H1 (cell line): ENCODE measurements around the gene SRGAP3. TPM values are rescaled to one million over a fixed set of nuclear protein-coding genes. Genes with fewer than 3 reads are reported as not detected.

Experiments used
- CTCF ChIA-PET: fragments of 300-600 bp; sonication (Branson Sonifier 250); formaldehyde crosslinking; loops from one replicate; lab custom pipeline; 2021; ENCODE audit not compliant: partially characterized antibody; lab: Charles Lee
- POLR2A ChIA-PET: fragments of 300-600 bp; sonication (Branson Sonifier 250); formaldehyde crosslinking; loops from one replicate; lab custom pipeline; 2021; ENCODE audit warnings: inconsistent platforms; ENCODE audit not compliant: partially characterized antibody; lab: Charles Lee
- DNase-seq, 2 experiments: peaks; one replicate each; pipeline versions ENCODE4 v3.0.0 to v3.0.0-alpha.2; 2010 to 2022; ENCODE audit warnings: low spot score in 2 of 2, low read depth in 1 of 2, mixed read lengths in 1 of 2
- FAIRE-seq: peaks from 2 replicates; lab custom pipeline; 2011; peaks lifted over from hg19 to GRCh38; lab: Jason Lieb, UNC
- H2AFZ ChIP-seq: 2 replicates; pipeline ENCODE4 v1.8.1; 2012; ENCODE audit warnings: low read length, inconsistent platforms
- H2AK5ac ChIP-seq: 2 replicates; pipeline ENCODE4 v1.6.1; 2013; ENCODE audit warnings: low read depth, low read length
- H2BK120ac ChIP-seq: replicated peaks from 2 replicates; pipeline ENCODE3; 2013; ENCODE audit warnings: low read depth, low read length, inconsistent platforms
- H2BK12ac ChIP-seq: 2 replicates; pipeline ENCODE4 v1.6.1; 2013; ENCODE audit warnings: low read depth, low read length
- H2BK15ac ChIP-seq: 2 replicates; pipeline ENCODE4 v1.6.1; 2013; ENCODE audit warnings: low read length
- H2BK20ac ChIP-seq: 2 replicates; pipeline ENCODE4 v1.6.1; 2013; ENCODE audit warnings: low read length
- H2BK5ac ChIP-seq: 2 replicates; pipeline ENCODE4 v1.6.1; 2013; ENCODE audit warnings: low read depth, low read length
- H3K14ac ChIP-seq: 2 replicates; pipeline ENCODE4 v1.6.1; 2013; ENCODE audit warnings: inconsistent platforms; ENCODE audit not compliant: insufficient read length
- H3K18ac ChIP-seq: 2 replicates; pipeline ENCODE4 v1.6.1; 2013; ENCODE audit warnings: low read length; ENCODE audit errors: extremely low read depth
- H3K23ac ChIP-seq: 2 replicates; pipeline ENCODE4 v1.6.1; 2013; ENCODE audit warnings: inconsistent platforms; ENCODE audit not compliant: insufficient read length
- H3K23me2 ChIP-seq: 2 replicates; pipeline ENCODE4 v1.6.1; 2013; ENCODE audit warnings: low read depth, low read length
- H3K27ac ChIP-seq: 2 replicates; pipeline ENCODE4 v1.6.1; 2011; ENCODE audit warnings: low read depth, low read length, inconsistent platforms
- H3K27me3 ChIP-seq, 4 experiments: replicated peaks in 1 of 4; 1 replicate in 1 of 4; 2 replicates in 3 of 4; pipeline versions ENCODE4 v1.6.1 to v1.8.1; 2011 to 2013; ENCODE audit warnings: low read length in 3 of 4, mild to moderate bottlenecking in 3 of 4, inconsistent platforms in 2 of 4, mixed read lengths in 2 of 4, moderate library complexity in 1 of 4; ENCODE audit not compliant: control insufficient read depth in 3 of 4, insufficient read depth in 3 of 4; ENCODE audit errors: extremely low read depth in 1 of 4
- H3K36me3 ChIP-seq, 4 experiments: 2 replicates each; pipeline versions ENCODE4 v1.6.1 to v1.8.1; 2011 to 2013; ENCODE audit warnings: mild to moderate bottlenecking in 4 of 4, low read length in 3 of 4, moderate library complexity in 2 of 4, control low read depth in 1 of 4, inconsistent platforms in 1 of 4; ENCODE audit not compliant: insufficient read depth in 4 of 4, control insufficient read depth in 2 of 4
- H3K4ac ChIP-seq: replicated peaks from 2 replicates; pipeline ENCODE3; 2013; ENCODE audit warnings: low read length, low read depth, mixed read lengths, inconsistent platforms; ENCODE audit not compliant: insufficient read length
- H3K4me1 ChIP-seq, 4 experiments: replicated peaks in 1 of 4; 1 replicate in 1 of 4; 2 replicates in 3 of 4; pipeline versions ENCODE4 v1.6.1 to v1.8.1; 2011 to 2013; ENCODE audit warnings: low read length in 3 of 4, inconsistent platforms in 2 of 4, mixed read lengths in 1 of 4; ENCODE audit not compliant: insufficient read depth in 4 of 4, control insufficient read depth in 3 of 4
- H3K4me2 ChIP-seq, 2 experiments: 2 replicates each; pipeline versions ENCODE4 v1.6.1 to v1.8.1; 2011 to 2013; ENCODE audit warnings: low read depth in 2 of 2, low read length in 2 of 2, control low read depth in 1 of 2, inconsistent platforms in 1 of 2, mild to moderate bottlenecking in 1 of 2; ENCODE audit not compliant: insufficient read depth in 1 of 2
- H3K4me3 ChIP-seq, 4 experiments: fragments of 200-600, 300-600 bp in 1 of 4; sonication (generic), shearing (Covaris generic), sonication (Bioruptor Twin) in 1 of 4; 2 replicates each; pipeline versions ENCODE4 v1.5.1 to v1.8.1; 2011 to 2016; ENCODE audit warnings: low read length in 4 of 4, low read depth in 3 of 4, control low read depth in 2 of 4, inconsistent platforms in 2 of 4, mild to moderate bottlenecking in 2 of 4, mixed read lengths in 1 of 4, moderate library complexity in 1 of 4; ENCODE audit not compliant: insufficient read depth in 2 of 4; ENCODE audit errors: extremely low read depth in 1 of 4
- H3K56ac ChIP-seq: replicated peaks from 2 replicates; pipeline ENCODE3; 2013; ENCODE audit warnings: low read depth, mild to moderate bottlenecking, mixed read lengths, low read length, inconsistent platforms; ENCODE audit not compliant: insufficient read length
- H3K79me1 ChIP-seq: 2 replicates; pipeline ENCODE4 v1.6.1; 2013; ENCODE audit warnings: low read depth, low read length, control low read depth
- H3K79me2 ChIP-seq, 2 experiments: 2 replicates each; pipeline versions ENCODE4 v1.6.1 to v1.8.1; 2012 to 2013; ENCODE audit warnings: low read length in 2 of 2, mild to moderate bottlenecking in 2 of 2, inconsistent platforms in 1 of 2; ENCODE audit not compliant: insufficient read depth in 2 of 2, control insufficient read depth in 1 of 2
- H3K9ac ChIP-seq, 4 experiments: replicated peaks in 1 of 4; 1 replicate in 1 of 4; 2 replicates in 3 of 4; pipeline versions ENCODE4 v1.6.1 to v1.8.1; 2011 to 2013; ENCODE audit warnings: low read depth in 3 of 4, low read length in 3 of 4, control low read depth in 2 of 4, mild to moderate bottlenecking in 2 of 4, moderate library complexity in 2 of 4, inconsistent platforms in 1 of 4; ENCODE audit errors: extremely low read depth in 1 of 4
- H3K9me3 ChIP-seq, 2 experiments: 2 replicates each; pipeline versions ENCODE4 v1.6.1 to v1.8.1; 2012 to 2013; ENCODE audit warnings: mild to moderate bottlenecking in 2 of 2, moderate library complexity in 2 of 2, control low read depth in 1 of 2, inconsistent platforms in 1 of 2, low read depth in 1 of 2, low read length in 1 of 2, mixed read lengths in 1 of 2; ENCODE audit not compliant: insufficient read depth in 2 of 2
- H4K20me1 ChIP-seq, 2 experiments: replicated peaks in 1 of 2; 2 replicates each; pipeline versions ENCODE3 to v1.8.1; 2011 to 2013; ENCODE audit warnings: inconsistent platforms in 2 of 2, low read length in 2 of 2, mild to moderate bottlenecking in 1 of 2; ENCODE audit not compliant: insufficient read depth in 2 of 2, control insufficient read depth in 1 of 2
- H4K5ac ChIP-seq: 2 replicates; pipeline ENCODE4 v1.6.1; 2013; ENCODE audit warnings: low read length, low read depth, mixed read lengths, inconsistent platforms; ENCODE audit not compliant: insufficient read length
- H4K8ac ChIP-seq: 2 replicates; pipeline ENCODE4 v1.8.0; 2013; ENCODE audit warnings: mild to moderate bottlenecking, moderate library complexity, low read length, inconsistent platforms; ENCODE audit not compliant: insufficient read depth; ENCODE audit errors: extremely low read depth
- H4K91ac ChIP-seq: replicated peaks from 2 replicates; pipeline ENCODE3; 2013; ENCODE audit warnings: low read length, mixed read lengths, inconsistent platforms; ENCODE audit not compliant: insufficient read length
- ATF2 ChIP-seq: IDR thresholded peaks from 2 replicates; pipeline ENCODE4 v1.6.1; 2012; ENCODE audit warnings: low read length, inconsistent platforms
- ATF3 ChIP-seq: IDR thresholded peaks from 2 replicates; pipeline ENCODE4 v1.6.1; 2011; ENCODE audit warnings: low read depth, mild to moderate bottlenecking, low read length; ENCODE audit not compliant: insufficient read depth
- BRCA1 ChIP-seq: IDR thresholded peaks from 2 replicates; pipeline ENCODE4 v1.6.1; 2012; ENCODE audit warnings: low read depth, low read length, improper control_type of control experiment
- CEBPB ChIP-seq: IDR thresholded peaks from 2 replicates; pipeline ENCODE4 v1.6.1; 2012; ENCODE audit warnings: low read depth, low read length
- KDM5A ChIP-seq: fragments of 200-600 bp; IDR thresholded peaks from 2 replicates; pipeline ENCODE4 v1.7.1; 2012; ENCODE audit warnings: mild to moderate bottlenecking, low read length, inconsistent platforms, mixed read lengths
- RNF2 ChIP-seq: fragments of 200-900, 300-1000 bp; sonication (generic); IDR thresholded peaks from 2 replicates; pipeline ENCODE4 v1.7.1; 2016; ENCODE audit warnings: borderline replicate concordance, low read depth, mild to moderate bottlenecking, antibody characterized with exemption, low read length; ENCODE audit not compliant: poor library complexity, severe bottlenecking; ENCODE audit errors: missing control alignments
- RXRA ChIP-seq: IDR thresholded peaks from 2 replicates; pipeline ENCODE4 v1.6.1; 2011; ENCODE audit warnings: low read depth, mild to moderate bottlenecking, low read length, moderate library complexity; ENCODE audit not compliant: insufficient read depth
- SUZ12 ChIP-seq: fragments of 200-600 bp; sonication (generic); IDR thresholded peaks from 2 replicates; pipeline ENCODE4 v1.6.1; 2012; ENCODE audit warnings: mild to moderate bottlenecking, inconsistent platforms, low read length, moderate library complexity, mixed read lengths
- USF2 ChIP-seq: IDR thresholded peaks from 2 replicates; pipeline ENCODE4 v1.6.1; 2011; ENCODE audit warnings: low read length, improper control_type of control experiment
- WGBS, 2 experiments: shearing (Covaris generic) in 1 of 2; methylation state at CpG; one replicate each; pipeline versions ENCODE4 v1.1.6 to v1.1.7; 2013 to 2015; ENCODE audit warnings: low lambda C conversion rate in 2 of 2, mixed read lengths in 2 of 2, inconsistent platforms in 1 of 2, low coverage in 1 of 2, missing lambda C conversion rate in 1 of 2; ENCODE audit not compliant: insufficient replicate concordance in 2 of 2, insufficient coverage in 1 of 2, insufficient read length in 1 of 2; ENCODE audit errors: extremely low coverage in 1 of 2, missing lambda C conversion rate in 1 of 2; 5-methylcytosine and 5-hydroxymethylcytosine counted together
- polyA plus RNA-seq, 7 experiments: library from polyadenylated mRNA; depleted of rRNA in 3 of 7; stranded (reverse) in 5 of 7; unstranded in 2 of 7; fragments of >200 nt in 5 of 7; fragments of 200-250 nt in 2 of 7; gene quantifications; 1 replicate in 5 of 7; 2 replicates in 1 of 7; 4 replicates in 1 of 7; pipeline versions ENCODE4 v1.2.1 to v1.2.3, GENCODE V29; 2011 to 2013; ENCODE audit warnings: missing spikeins in 2 of 7, mixed read lengths in 2 of 7
- total RNA-seq: library from RNA; stranded (reverse); fragmentation: NEBNext Ultra II Directional; extraction: Animal tissue kit (Norgen Biotek cat#: 25700); gene quantifications from 2 replicates; pipeline ENCODE4 v1.2.1, GENCODE V29; 2021

SRGAP3 gene
- total and polyA plus RNA-seq, 2 of the 8 experiments (the other 6 are each of a cell fraction or from before 2014, with no cell fraction given), result 5.8 to 11.4 TPM

GRCh38 chr3:9097495-9097894, 152.0 kb downstream of the SRGAP3 start:
- Histone ChIP-seq H4K20me1 (no peaks in the 10 kb centered on the region), H3K56ac (no peak overlapping the region), H3K23ac (no peak overlapping the region), H3K4me2 (no peak overlapping the region), H3K36me3 (no peaks in the 10 kb centered on the region), H4K5ac (no peak overlapping the region), H2BK15ac (no peak overlapping the region), H3K4ac (no peak overlapping the region), H2BK20ac (no peak overlapping the region), H4K8ac (0 out of 2 replicates have a peak overlapping the region, but pooled peaks have one; percentile 3), H3K4me3 (no peak overlapping the region), H2BK120ac (no peak overlapping the region), H3K79me1 (no peaks in the 10 kb centered on the region), H3K14ac (no peak overlapping the region), H3K18ac (no peak overlapping the region), H3K9ac (no peak overlapping the region), H4K91ac (no peak overlapping the region), H3K4me1 (peaks cover 4 to 11% (median 6%) of the 10 kb centered on the region in 4 experiments; a peak in 5 of 7 replicates), H3K27ac (no peak overlapping the region), H3K79me2 (no peaks in the 10 kb centered on the region), H3K23me2 (peaks cover 5% of the 10 kb centered on the region; the same call in 1 of the 2 replicates), H2AK5ac (no peak overlapping the region), H2BK12ac (no peak overlapping the region), H3K27me3 (no peaks in the 10 kb centered on the region), H2BK5ac (no peak overlapping the region), H2AFZ (no peak overlapping the region), H3K9me3 (no peaks in the 10 kb centered on the region)
- ChIA-PET CTCF (interaction anchor here (0.6 to 7.3 kb wide), 12 partner anchors 7 to 205 kb away, joined by 3 to 39 read pairs (median 4); no protein-coding TSS in a partner anchor), POLR2A (interaction anchor here (1.8 to 2.7 kb wide), 2 partner anchors 9 to 12 kb away, joined by 4 to 11 read pairs; no protein-coding TSS in a partner anchor)
- FAIRE-seq, result no peak
- no peak for DNase-seq
- WGBS, 2 experiments, result 92% methylated on average over 7 of the region's 7 CpGs; no CpG with 5 or more reads in 1 of the 2 experiments
- TF ChIP-seq KDM5A (no peak), BRCA1 (no peak), SUZ12 (no peak), RXRA (no peak), ATF3 (no peak), ATF2 (no peak), RNF2 (no peak), USF2 (no peak), CEBPB (no peak)
